Esophagus (tissue), 2 donors: ENCODE measurements around the gene SLC51B. TPM values are rescaled to one million over a fixed set of nuclear protein-coding genes. Genes with fewer than 3 reads are reported as not detected.

Source experiments
- H3K27ac ChIP-seq, 2 donors: one replicate each; pipeline ENCODE4 v1.5.1; 2013; ENCODE audit warnings: low read depth in 2 of 2, mild to moderate bottlenecking in 2 of 2, inconsistent platforms in 1 of 2, low read length in 1 of 2, moderate library complexity in 1 of 2
- H3K27me3 ChIP-seq, 2 donors: one replicate each; pipeline ENCODE4 v1.6.1; 2013; ENCODE audit warnings: low read length in 2 of 2, control low read depth in 1 of 2, mild to moderate bottlenecking in 1 of 2; ENCODE audit not compliant: insufficient read depth in 2 of 2, control insufficient read depth in 1 of 2
- H3K36me3 ChIP-seq, 2 donors: one replicate each; pipeline ENCODE4 v1.6.1; 2013; ENCODE audit warnings: low read length in 1 of 2; ENCODE audit not compliant: control insufficient read depth in 2 of 2, insufficient read depth in 2 of 2
- H3K4me1 ChIP-seq, 2 donors: one replicate each; pipeline ENCODE4 v1.6.1; 2013; ENCODE audit warnings: low read length in 1 of 2; ENCODE audit not compliant: control insufficient read depth in 2 of 2, insufficient read depth in 2 of 2
- H3K4me3 ChIP-seq, 2 donors: one replicate each; pipeline ENCODE4 v1.5.1; 2013; ENCODE audit warnings: low read length in 2 of 2, mild to moderate bottlenecking in 2 of 2, low read depth in 1 of 2, moderate library complexity in 1 of 2
- H3K9me3 ChIP-seq, 2 donors: one replicate each; pipeline ENCODE4 v1.6.1; 2013; ENCODE audit warnings: mild to moderate bottlenecking in 2 of 2, low read depth in 1 of 2, low read length in 1 of 2, moderate library complexity in 1 of 2; ENCODE audit not compliant: control insufficient read depth in 2 of 2, insufficient read depth in 1 of 2
- WGBS, 2 donors: extraction: QIAGEN DNeasy Blood & Tissue Kit; methylation state at CpG; one replicate each; pipeline ENCODE4 v1.1.7; 2013; 5-methylcytosine and 5-hydroxymethylcytosine counted together
- polyA plus RNA-seq, 2 donors: library from polyadenylated mRNA; stranded (reverse); fragments of 200-250 nt; gene quantifications; one replicate each; pipeline ENCODE4 v1.2.3, GENCODE V29; 2013
- donor health status: healthy with polysubstance abuse.
- donor health status: Bipolar disorder and iron deficiency.

Gene SLC51B
- polyA plus RNA-seq, 2 donors: 0.08 to 0.12 TPM

DNA sequence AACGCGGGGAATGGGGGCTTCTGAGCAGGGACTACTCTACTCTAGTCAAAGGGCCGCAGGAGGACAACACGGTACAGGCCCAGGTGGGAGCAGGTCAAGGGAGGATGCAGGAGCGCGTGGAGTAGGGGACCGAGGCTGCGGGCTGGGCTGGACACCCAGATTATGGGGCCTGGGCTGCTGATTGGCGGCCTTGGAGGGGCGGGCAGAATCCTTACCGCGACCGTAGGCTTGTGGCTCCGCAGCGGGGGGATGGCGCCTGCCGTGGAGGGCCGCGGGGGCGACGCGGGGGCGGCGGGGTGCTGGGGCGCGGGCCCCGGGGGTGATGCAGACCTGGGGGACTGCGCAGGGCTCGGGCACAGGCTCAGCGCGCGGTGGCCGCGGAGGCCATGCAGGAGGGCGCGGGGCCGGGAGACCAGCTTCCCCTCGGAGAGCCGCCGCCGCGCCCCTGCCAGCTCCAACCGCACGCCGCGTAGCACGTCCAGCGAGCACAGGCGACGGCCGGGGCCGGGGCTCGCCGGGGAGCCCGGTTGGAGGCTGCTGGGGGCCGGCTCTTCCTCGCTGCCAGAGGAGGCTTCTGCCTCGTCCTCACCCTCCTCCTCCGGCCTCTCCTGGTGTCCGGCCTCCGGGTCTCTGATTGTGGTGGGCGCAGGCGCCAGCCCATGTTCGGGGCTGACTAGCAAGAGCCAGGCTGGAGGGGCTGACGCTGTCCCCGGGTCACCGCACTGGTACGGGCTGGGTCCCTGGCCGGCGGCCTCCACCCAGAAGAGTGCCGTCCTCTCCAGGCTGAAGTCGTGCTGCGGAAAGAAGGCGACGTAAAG is 56.9 kb downstream of the SLC51B start:
- peak overlapping the region; percentile 69 to 89 for H3K27ac ChIP-seq
- no peak overlapping the region for H3K4me3 ChIP-seq
- WGBS, 2 donors: 63 to 77% methylated on average over 41 to 75 of the region's 75 CpGs
- peaks cover 5 to 27% of the 10 kb centered on the region in 2 donors for H3K36me3 ChIP-seq
- H3K27me3 ChIP-seq: no peaks in the 10 kb centered on the region
- no peaks in the 10 kb centered on the region for H3K9me3 ChIP-seq
- peaks cover 0 to 11% of the 10 kb centered on the region in 2 donors for H3K4me1 ChIP-seq

DNA sequence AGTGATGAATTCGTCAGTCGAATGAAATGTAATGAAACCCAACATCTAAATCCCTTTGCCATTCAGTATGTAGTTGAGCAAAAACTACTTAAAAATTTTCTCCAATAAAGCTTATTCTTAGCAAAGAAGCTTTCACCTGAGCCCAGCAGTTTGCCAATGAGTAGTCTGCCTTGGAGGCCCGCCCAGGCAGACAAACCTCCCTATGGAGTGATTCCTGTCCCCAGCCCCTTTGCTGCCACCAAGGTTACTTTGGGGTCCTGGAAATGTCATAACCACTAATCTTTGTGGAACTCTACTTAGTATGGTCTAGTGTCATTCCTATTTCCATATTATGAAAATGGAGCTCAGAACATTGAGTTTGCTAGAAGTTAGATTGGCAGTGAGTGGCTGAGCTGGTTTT is 57.7 kb downstream of the SLC51B start:
- WGBS, 2 donors: 96 to 98% methylated on average over 3 of the region's 3 CpGs
- no peak overlapping the region for H3K4me3 ChIP-seq
- peaks cover 0 to 11% of the 10 kb centered on the region in 2 donors for H3K4me1 ChIP-seq
- H3K9me3 ChIP-seq: no peaks in the 10 kb centered on the region
- no peak overlapping the region for H3K27ac ChIP-seq
- peaks cover 5 to 22% of the 10 kb centered on the region in 2 donors for H3K36me3 ChIP-seq
- H3K27me3 ChIP-seq: no peaks in the 10 kb centered on the region

Other genes starting within 250 kb of the SLC51B start
- 1 to 10 TPM; 5.0 to 9.2 TPM for gene PIF1, start 219.7 kb upstream of the SLC51B start, polyA plus RNA-seq
- gene PLEKHO2, start 203.5 kb upstream of the SLC51B start, polyA plus RNA-seq: 1 to 10 TPM; 4.8 to 6.6 TPM
- gene ANKDD1A, start 133.5 kb upstream of the SLC51B start, polyA plus RNA-seq: 1 to 10 TPM; 1.4 to 1.9 TPM
- 10 to 100 TPM; 22.9 to 34.3 TPM for gene SPG21, start 55.5 kb upstream of the SLC51B start, polyA plus RNA-seq
- gene MTFMT, start 15.7 kb upstream of the SLC51B start, polyA plus RNA-seq: 1 to 10 TPM; 3.1 to 6.9 TPM
- 10 to 100 TPM in 1 of 2 donors, 1 to 10 TPM in 1; 2.6 to 10.9 TPM for gene RASL12, start 22.6 kb downstream of the SLC51B start, polyA plus RNA-seq
- gene KBTBD13, start 31.4 kb downstream of the SLC51B start, polyA plus RNA-seq: not detected
- gene UBAP1L, start 69.8 kb downstream of the SLC51B start, polyA plus RNA-seq: 1 to 10 TPM in 1 of 2 donors, under 1 TPM in 1; 0.89 to 5.7 TPM
- gene PDCD7, start 88.4 kb downstream of the SLC51B start, polyA plus RNA-seq: 10 to 100 TPM; 11.9 to 17.8 TPM
- 10 to 100 TPM; 17.9 to 23.4 TPM for gene CLPX, start 140.0 kb downstream of the SLC51B start, polyA plus RNA-seq
- 1 to 10 TPM in 1 of 2 donors, under 1 TPM in 1; 0.75 to 1.6 TPM for gene CILP, start 166.1 kb downstream of the SLC51B start, polyA plus RNA-seq
- 1 to 10 TPM; 4.5 to 5.6 TPM for gene PARP16, start 241.5 kb downstream of the SLC51B start, polyA plus RNA-seq